H1 (cell line): ENCODE measurements around the gene TFAP2E.

Source experiments
- CBX8 ChIP-seq: fragments of 300-800, 300-1000 bp; sonication (generic); IDR thresholded peaks from 2 replicates; pipeline ENCODE4 v1.7.1; 2016; ENCODE audit warnings: low read depth, low read length, borderline replicate concordance
- CEBPB ChIP-seq: IDR thresholded peaks from 2 replicates; pipeline ENCODE4 v1.6.1; 2012; ENCODE audit warnings: low read depth, low read length
- CREB1 ChIP-seq: IDR thresholded peaks from 2 replicates; pipeline ENCODE4 v1.6.1; 2012; ENCODE audit warnings: inconsistent platforms
- EGR1 ChIP-seq: IDR thresholded peaks from 2 replicates; pipeline ENCODE4 v1.6.1; 2011; ENCODE audit warnings: low read depth, low read length, borderline replicate concordance
- EZH2 ChIP-seq: fragments of 200-600 bp; sonication (generic); IDR thresholded peaks from 2 replicates; pipeline ENCODE4 v1.7.1; 2012; ENCODE audit warnings: low read depth, mild to moderate bottlenecking, moderate library complexity, low read length, inconsistent platforms; ENCODE audit not compliant: severe bottlenecking
- JUND ChIP-seq: IDR thresholded peaks from 2 replicates; pipeline ENCODE4 v1.6.1; 2011; ENCODE audit warnings: mild to moderate bottlenecking, improper control_type of control experiment, low read length
- KDM5A ChIP-seq: fragments of 200-600 bp; IDR thresholded peaks from 2 replicates; pipeline ENCODE4 v1.7.1; 2012; ENCODE audit warnings: mild to moderate bottlenecking, low read length, inconsistent platforms, mixed read lengths
- POLR2A ChIP-seq, 2 experiments: IDR thresholded peaks; 1 replicate in 1 of 2; 2 replicates in 1 of 2; pipeline ENCODE4 v1.6.1; 2011; ENCODE audit warnings: low read depth in 2 of 2, low read length in 2 of 2, mild to moderate bottlenecking in 2 of 2; ENCODE audit errors: control extremely low read depth in 1 of 2
- POLR2AphosphoS5 ChIP-seq: IDR thresholded peaks from 2 replicates; pipeline ENCODE4 v1.6.1; 2011; ENCODE audit warnings: low read depth, low read length
- RAD21 ChIP-seq, 2 experiments: IDR thresholded peaks in 1 of 2; conservative IDR thresholded peaks in 1 of 2; 2 replicates each; pipeline ENCODE4 v1.6.1; 2011; ENCODE audit warnings: low read depth in 2 of 2, low read length in 2 of 2, improper control_type of control experiment in 1 of 2, inconsistent platforms in 1 of 2, mild to moderate bottlenecking in 1 of 2, moderate library complexity in 1 of 2
- RBBP5 ChIP-seq: IDR thresholded peaks from 2 replicates; pipeline ENCODE4 v1.7.1; 2012; ENCODE audit warnings: low read depth, mild to moderate bottlenecking, inconsistent platforms, low read length, moderate library complexity, borderline replicate concordance
- SP1 ChIP-seq: IDR thresholded peaks from 2 replicates; pipeline ENCODE4 v1.6.1; 2011; ENCODE audit warnings: low read depth, low read length
- TF ChIP-seq, protein P1 (sequence below), 3 experiments: IDR thresholded peaks; 1 replicate in 2 of 3; 2 replicates in 1 of 3; pipeline versions ENCODE4 v1.5.1 to v1.6.1; 2011; ENCODE audit warnings: low read length in 3 of 3, mild to moderate bottlenecking in 3 of 3, inconsistent platforms in 2 of 3, low read depth in 1 of 3, moderate library complexity in 1 of 3; ENCODE audit not compliant: insufficient read depth in 1 of 3; ENCODE audit errors: control extremely low read depth in 1 of 3
- TF ChIP-seq, protein P2 (sequence below): IDR thresholded peaks from 2 replicates; pipeline ENCODE4 v1.6.1; 2012; ENCODE audit warnings: inconsistent platforms

DNA sequence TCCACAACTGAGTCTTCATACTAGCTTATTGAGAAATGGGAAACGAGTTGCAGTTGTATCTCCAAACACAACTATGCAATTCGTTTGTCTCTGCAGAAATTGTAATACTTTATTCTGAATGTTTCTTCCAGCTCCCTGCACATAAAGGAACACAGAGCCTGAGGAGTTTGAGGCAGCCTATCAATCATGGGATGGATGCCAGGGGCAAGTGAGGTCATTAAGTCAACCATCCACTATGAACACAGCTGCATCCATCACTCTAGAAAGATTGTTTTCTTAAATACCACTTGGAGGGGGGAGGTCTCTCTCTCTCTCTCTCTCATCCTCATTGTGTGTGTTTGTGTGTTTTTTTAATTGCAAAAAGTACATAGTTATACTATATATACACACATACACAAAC lies 71.1 kb downstream of the TFAP2E start:
- TF ChIP-seq POLR2A (IDR thresholded peaks at IDR 0.05; ENCODE audit: control extremely low read depth in 1 of 2, low read depth in 2 of 2, low read length in 2 of 2), result no peak
- no peak for TF ChIP-seq CBX8
- TF ChIP-seq RAD21 (IDR thresholded peaks at IDR 0.05 in 1 of 2, conservative IDR thresholded peaks at IDR 0.05 in 1 of 2; ENCODE audit: low read depth in 2 of 2, low read length in 2 of 2), result no peak
- no peak for TF ChIP-seq CREB1
- no peak for TF ChIP-seq JUND
- TF ChIP-seq, protein P1, sequence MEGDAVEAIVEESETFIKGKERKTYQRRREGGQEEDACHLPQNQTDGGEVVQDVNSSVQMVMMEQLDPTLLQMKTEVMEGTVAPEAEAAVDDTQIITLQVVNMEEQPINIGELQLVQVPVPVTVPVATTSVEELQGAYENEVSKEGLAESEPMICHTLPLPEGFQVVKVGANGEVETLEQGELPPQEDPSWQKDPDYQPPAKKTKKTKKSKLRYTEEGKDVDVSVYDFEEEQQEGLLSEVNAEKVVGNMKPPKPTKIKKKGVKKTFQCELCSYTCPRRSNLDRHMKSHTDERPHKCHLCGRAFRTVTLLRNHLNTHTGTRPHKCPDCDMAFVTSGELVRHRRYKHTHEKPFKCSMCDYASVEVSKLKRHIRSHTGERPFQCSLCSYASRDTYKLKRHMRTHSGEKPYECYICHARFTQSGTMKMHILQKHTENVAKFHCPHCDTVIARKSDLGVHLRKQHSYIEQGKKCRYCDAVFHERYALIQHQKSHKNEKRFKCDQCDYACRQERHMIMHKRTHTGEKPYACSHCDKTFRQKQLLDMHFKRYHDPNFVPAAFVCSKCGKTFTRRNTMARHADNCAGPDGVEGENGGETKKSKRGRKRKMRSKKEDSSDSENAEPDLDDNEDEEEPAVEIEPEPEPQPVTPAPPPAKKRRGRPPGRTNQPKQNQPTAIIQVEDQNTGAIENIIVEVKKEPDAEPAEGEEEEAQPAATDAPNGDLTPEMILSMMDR (IDR thresholded peaks at IDR 0.05; ENCODE audit: control extremely low read depth in 1 of 3, insufficient read depth in 1 of 3, low read depth in 1 of 3, low read length in 3 of 3), result no peak
- TF ChIP-seq RBBP5, result no peak
- TF ChIP-seq, protein P2, sequence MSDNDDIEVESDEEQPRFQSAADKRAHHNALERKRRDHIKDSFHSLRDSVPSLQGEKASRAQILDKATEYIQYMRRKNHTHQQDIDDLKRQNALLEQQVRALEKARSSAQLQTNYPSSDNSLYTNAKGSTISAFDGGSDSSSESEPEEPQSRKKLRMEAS, result no peak
- TF ChIP-seq EZH2, result no peak
- no peak for TF ChIP-seq KDM5A
- TF ChIP-seq SP1, result no peak
- no peak for TF ChIP-seq POLR2AphosphoS5
- TF ChIP-seq CEBPB, result no peak
- TF ChIP-seq EGR1, result no peak
